COLO829 (cell line): ENCODE results near the gene COLEC12.

Source experiments
- DNase-seq: peaks from one replicate; pipeline ENCODE4 v3.0.0; 2012; ENCODE audit warnings: low spot score

The COLEC12 gene

DNA sequence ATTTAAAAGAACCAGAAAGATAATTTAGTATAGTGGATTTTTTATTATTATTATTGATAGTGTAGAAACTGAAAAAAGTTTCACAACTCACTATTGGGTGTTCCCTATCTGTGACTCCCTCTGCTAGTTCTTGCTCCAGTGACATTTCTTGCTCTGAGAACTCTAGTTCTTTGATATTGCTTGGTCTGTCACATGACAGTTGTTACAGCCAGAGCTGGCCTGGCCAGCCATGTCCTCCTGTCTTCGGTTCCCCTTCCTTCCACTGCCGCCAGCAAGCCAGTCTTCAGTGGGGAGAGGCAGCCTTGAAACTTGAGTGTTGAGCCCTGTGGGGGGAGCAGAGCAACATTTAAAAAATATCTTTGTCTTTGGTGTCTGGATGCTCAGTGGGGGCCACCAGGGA lies 225.0 kb downstream of the COLEC12 start:
- DNase-seq: no peak

DNA sequence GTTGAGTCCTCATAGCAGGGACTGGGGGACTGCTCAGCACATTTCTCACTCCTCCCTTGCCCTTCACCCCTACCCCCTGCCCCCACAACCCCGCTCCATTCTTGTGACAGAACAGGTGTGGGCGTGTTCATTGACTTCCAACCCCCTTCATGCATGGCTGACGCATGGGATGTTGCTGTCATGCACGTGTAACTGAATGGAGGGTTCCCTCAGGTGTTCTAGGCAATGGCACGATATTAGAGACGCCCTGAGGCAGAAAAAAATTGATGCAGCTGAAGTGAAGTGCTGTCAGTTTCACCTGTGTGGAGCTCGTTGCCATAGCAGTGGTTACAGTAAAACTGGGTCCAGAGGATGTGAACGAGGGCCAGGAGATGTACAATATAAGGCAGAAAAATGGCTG lies 226.2 kb downstream of the COLEC12 start:
- no peak for DNase-seq

DNA sequence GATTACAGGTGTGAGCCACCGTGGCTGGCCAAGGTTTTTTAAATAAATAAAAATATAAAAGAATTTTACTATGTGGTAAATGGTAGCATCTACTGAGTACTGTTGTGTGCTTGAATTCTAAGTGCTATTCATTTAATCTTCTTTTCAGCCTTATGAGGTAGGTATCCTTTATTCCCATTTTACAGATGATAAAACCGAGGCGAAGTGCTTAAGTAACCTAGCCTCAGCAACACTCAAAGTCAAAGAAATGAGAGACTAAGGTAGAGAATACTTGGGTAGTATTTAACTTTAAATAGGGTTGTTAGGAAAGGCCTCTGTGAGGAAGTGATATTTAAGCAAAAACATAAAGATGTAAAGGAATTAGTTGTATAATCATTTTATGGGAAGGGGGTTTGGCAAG lies 227.0 kb downstream of the COLEC12 start:
- no peak for DNase-seq

DNA sequence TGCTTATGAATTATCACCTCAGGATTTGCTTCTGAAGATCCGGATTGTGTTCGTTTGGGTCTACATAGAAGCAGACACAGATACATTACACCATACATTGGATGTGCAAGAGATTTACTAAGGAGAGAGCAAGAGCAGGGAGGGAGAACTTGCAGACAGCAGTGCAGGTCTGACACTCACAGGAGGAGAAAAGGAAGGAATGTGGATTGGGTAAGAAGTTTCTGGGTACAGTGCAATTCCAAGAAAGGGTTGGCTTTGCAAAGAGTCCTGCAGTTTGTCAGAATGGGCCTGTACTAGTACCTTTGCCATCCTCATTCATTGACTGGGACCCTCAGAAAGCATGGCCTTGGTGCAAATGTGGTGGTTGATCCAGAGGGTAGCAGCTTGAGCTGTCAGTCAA lies 227.9 kb downstream of the COLEC12 start:
- no peak for DNase-seq

DNA sequence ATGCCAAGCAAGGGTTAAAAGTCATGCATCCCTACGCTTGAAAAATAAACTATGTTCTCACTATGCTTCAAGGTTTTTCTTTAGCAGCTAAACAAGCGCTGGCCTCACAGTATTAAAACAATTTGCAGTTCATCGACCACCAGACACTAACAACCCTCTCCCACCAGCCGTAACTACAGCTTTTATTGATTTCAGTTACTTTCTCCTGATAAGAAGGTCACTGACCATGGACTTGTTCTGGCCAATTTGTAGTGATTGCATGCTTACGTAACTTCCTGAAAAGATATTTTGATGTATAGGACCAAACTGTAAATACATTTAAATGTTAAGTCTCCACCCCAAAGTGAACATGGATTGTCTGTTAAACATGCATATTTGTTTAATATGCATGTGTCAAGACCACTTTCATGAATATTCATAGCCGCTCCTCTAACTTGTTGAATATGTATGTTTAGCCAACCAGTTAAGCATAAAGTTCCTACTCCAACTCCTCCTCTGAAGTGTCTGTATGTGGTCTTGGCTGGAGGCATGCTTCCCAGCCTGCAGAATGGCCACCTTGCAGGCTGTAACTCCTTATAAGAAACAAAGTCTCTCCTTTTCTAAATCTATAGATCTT lies 230.9 kb downstream of the COLEC12 start:
- DNase-seq: no peak

DNA sequence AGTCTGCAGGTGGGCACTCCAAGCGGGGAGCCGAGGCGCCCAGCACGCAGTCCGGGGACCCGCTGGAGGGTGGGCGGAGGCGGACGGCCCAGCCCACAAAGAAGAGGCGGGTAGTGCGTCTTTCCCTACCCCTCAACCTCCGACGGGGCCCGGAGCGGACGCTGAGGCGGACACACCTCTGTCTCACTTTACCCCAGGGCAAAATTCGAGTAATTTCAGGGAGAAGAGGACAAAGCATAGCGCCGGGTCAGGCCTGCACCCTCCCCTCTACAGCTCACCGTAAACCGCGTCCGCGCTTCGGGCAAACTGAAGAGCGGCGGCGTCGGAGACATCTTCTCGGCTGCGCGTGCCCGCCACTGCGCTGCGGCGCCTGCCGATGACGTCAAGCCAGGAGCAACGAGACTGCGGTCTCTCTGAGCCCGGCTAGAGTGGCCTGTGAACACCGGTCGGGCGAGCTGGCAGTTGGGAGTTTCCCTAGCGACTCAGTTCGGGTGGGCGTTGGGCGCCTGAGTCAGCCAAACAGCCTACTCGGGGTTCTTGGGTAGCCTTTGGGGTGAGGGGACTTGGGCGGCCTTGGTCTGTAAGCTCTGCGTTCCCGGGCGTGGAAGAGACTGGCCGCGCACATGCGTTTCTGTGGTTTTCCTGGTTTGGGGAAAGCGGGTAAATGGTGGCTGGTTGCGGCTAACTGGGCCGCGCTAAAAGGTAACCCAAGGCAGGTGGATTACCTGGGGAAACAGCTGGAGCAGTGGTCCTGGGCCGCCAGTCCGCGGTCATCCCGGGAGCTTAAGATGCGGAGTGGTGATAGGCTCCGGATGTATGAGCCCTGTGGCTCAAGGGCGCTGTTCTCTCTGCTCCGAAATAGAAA lies 232.6 kb downstream of the COLEC12 start, which contains the start of gene THOC1:
TSS of gene THOC1 (minus strand) at position 360 of the 865 bp plus-strand sequence. CDS start at position 332, 28 bp downstream.
- DNase-seq: peak; percentile 77

DNA sequence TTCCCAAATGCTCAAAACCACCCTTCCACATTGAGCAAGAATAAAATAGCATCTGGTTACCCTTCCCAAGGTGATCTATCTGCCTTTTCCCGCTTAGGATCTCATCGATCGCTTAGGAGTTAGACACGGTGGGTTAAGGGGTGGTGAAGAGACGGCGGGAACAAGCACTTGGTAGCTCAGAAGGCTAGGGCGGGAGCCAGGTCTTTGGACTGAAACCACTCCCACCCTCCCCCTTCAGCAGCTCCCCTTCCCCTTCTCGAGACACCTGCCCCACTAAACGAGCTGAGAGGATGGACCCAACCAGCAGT lies 233.2 kb downstream of the COLEC12 start:
- no peak for DNase-seq
